Fibroblast of the conjunctiva (primary cell): ENCODE measurements around the gene IDS.
"Not testable (repeated sequence)": the region's sequence is repeated elsewhere in the genome, so short reads cannot be mapped to it uniquely, and the experiment has no call there.

Experiments used
- DNase-seq: peaks from one replicate; pipeline ENCODE4 v3.0.0-alpha.2; 2010; ENCODE audit warnings: low read depth

The IDS gene

GRCh38 chrX:149504915-149505651 lies at the start of gene IDS:
Gene IDS (minus strand): TSS chrX:149505306. CDS start chrX:149505137, 169 bp downstream.
- DNase-seq: peak; percentile 66

- DNase-seq: not testable (repeated sequence)
These were observed 46.8 kb upstream of the IDS start for GRCh38 chrX:149551939-149552248.

DNA sequence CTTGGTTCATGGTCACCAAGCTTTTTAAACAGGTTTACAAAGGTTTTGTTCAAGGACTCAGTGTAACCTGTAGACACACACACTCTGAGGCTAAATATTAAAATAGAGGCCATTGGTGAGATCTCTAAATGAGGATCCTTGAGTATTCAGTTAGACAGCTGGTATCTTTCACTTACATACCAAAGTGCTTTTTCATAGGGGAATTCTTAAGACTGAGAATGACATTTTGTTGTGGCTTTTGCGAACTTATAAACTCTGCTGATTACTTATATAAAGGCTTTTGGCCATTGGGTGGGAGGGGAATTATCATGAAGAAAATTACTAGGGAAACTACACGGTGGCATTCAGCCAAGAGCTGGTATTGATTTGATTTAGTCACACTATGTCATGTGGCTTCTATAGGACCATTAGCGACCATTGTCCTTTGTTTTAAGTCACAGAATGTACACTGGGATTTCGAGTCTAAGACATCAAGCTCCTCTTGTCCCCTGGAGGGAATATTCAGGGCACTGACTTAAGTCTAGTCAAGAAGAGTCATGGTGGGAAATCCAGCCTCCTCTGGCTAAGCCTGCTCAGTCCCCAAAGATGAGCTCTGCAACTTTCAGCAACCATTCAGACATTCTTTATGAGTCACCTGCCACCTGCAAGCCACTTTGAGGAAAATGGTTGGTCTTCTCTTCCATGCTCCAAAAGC lies 46.3 kb upstream of the IDS start:
- not testable (repeated sequence) for DNase-seq

- DNase-seq: not testable (repeated sequence)
These were observed 45.3 kb upstream of the IDS start for GRCh38 chrX:149550454-149550853.

DNA sequence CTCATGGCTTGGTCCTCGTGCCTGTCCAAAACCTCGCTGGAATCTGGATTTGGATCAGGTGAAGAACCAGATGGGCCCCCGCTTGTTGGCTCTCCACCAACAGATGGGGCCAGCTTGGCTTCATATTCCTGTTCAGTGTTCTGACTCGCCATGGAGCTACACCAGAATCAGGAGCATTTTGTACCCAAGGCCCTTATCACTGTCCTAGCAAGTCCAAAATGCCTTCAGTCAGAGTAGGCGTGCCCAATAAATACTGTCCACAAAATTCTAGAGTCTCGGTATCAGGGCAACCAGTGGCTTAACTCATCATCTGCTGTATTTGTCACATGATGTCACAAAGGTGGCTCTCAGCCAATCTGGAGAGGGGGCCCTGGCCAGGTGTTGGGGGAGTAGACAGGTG lies 44.6 kb upstream of the IDS start, which contains the start of gene HSFX3:
HSFX3 (minus strand) TSS at position 224 of the 400 bp plus-strand sequence; CDS start at position 152, 72 bp downstream.
- not testable (repeated sequence) for DNase-seq

DNA sequence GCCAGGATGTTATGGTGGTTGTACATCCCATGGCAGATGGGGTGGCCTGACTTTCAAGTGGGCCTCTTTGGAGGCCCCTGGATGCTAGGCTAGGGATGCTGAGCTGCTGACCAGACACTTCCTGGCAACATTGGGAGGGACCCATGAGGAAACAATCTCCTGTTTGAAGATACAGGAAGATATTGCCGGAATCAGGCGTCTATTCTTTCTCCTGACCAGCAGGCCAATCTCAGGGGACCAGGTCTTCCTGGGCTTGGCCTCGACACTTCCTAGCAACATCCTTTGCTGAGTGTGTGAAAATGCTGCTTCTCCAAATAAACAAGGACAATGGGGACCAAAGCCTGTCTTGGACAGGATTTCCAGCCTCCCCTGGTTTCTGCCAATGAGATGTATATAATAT lies 42.7 kb upstream of the IDS start:
- not testable (repeated sequence) for DNase-seq

GRCh38 chrX:149546962-149547361 lies 41.9 kb upstream of the IDS start:
- DNase-seq: not testable (repeated sequence)

DNA sequence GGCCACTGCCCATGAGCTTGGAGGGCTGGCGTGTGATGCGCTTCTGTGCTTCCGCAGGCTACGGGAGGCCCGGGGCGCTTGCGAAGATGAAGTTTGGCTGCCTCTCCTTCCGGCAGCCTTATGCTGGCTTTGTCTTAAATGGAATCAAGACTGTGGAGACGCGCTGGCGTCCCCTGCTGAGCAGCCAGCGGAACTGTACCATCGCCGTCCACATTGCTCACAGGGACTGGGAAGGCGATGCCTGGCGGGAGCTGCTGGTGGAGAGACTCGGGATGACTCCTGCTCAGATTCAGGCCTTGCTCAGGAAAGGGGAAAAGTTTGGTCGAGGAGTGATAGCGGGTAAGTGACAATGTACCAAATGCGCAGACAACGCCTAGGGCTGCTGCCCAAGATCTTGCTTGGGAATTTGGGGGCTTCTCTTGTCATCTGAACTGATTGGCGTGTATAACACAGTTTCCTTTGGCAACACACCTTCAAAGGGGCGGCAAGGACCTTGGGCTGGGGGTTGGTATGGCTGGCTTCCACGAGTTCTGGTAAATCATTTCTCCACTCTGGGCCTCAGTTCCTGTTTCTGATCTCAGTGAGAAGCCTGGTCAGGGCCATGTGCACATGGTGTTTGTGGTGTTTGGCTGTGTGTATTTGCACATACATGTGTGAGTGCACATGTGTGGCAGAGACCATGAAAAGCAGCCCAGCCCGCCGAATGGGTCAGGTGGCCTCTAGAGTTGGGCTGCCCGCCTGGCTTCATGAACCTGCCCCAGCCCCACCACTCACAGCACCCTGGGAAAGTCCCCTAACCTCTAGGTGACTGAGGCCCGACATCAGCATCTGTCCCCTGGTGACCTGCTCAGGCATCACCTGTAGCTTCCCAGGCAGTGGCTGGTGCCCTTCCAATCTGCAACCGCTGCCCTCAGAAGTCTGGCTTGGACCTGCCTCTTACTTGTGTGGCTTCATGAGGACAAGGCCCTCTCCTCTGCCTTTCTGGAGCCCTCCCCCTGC lies 40.7 kb upstream of the IDS start:
- not testable (repeated sequence) for DNase-seq

DNA sequence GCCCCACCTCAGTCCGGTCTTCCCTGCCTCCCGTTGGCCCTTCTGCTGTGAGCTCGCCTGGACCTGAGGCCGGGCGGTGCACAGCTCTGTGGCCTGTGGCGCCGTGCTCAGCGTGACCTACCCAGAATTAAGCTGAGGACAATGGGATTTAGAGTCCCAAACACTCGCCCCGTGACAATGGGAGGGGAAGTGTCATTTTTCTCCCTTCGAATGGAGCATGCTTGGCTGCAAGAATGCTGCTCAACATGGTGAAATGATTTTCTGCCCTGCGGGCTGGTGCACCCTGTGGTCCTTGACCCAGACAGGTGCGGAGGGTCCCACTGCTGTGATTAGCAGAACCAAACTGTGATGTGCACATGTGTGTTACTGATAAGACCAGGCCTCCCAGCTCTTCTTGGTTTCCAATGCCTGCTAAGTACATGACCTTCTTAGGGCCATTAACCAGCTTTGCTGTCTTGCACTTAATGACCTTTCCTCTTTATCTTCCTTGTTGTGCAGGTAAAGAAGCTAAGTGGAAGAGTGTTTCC lies 36.5 kb upstream of the IDS start:
- no peak for DNase-seq

DNA sequence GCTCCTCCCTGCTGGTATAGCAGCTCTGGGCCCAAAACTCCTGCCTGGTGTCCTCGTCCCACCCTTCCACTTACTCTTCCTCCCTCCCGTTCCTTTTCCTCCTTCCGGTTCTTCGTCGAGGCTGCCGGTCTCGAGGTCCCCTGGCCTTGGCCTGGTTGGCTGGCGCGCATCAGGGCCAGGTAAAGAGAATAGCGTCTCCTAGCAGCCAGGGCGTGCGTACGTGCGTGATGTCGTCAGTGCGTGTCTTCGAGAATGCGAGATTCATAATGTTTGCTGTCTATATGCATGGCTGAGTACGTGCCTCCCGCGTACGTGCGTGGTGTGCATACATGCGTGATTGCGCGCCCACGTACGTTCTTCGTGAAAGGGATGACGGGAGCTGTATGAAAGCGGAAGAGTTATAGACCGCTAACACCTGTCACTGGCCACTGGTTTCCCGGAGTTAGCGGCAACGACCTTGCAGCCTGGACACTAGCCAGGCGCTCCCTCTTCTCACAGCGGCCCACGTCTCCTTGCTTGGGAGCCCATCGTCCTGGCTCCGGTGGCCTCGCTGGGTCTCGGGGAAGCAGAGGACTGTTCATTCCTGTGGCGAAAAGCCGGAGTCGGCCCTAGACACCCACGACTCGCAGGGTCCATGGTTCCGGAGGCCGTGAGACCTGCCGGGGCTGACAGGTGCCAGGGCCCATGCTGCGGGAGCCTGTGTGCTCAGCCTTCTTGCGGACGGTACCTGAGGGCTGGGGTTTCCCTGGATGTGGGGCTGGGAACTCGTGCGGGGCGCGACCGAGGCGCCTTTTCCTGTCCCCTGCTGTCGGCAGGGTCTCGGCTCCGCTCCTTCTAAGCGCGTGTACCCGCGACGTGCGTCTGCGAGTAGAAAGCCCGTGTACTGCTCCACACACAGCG lies 35.8 kb upstream of the IDS start, which contains the start of gene EOLA1:
EOLA1 (plus strand) TSS at position 392 of the 900 bp plus-strand sequence. CDS start 4,619 bp downstream, outside the sequence.
- peak; percentile 93 for DNase-seq

DNA sequence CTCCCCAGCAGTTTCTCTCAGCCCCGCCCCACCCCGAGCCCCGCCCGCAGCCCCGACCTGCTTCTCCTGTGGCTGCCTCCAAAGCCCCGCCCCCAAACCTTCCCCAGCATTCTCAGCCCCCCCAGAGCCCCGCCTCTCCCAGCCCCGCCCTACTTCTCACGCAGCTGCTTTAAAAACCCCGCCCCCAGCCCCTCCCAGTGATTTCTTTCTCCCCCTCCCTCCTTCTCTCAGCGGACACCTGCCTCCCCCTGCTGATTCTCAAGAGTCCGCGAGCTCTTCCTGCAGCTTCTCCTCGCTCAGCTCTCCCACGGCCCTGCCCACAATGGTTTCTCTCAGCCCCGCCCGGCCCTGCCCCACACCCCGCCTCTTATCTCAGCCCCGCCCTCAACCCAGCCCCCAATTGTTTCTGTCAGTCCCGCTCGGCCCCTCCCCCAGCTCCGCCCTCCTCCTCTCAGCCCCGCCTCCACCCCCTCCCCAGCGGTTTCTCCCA lies 35.1 kb upstream of the IDS start:
- peak; percentile 83 for DNase-seq

DNA sequence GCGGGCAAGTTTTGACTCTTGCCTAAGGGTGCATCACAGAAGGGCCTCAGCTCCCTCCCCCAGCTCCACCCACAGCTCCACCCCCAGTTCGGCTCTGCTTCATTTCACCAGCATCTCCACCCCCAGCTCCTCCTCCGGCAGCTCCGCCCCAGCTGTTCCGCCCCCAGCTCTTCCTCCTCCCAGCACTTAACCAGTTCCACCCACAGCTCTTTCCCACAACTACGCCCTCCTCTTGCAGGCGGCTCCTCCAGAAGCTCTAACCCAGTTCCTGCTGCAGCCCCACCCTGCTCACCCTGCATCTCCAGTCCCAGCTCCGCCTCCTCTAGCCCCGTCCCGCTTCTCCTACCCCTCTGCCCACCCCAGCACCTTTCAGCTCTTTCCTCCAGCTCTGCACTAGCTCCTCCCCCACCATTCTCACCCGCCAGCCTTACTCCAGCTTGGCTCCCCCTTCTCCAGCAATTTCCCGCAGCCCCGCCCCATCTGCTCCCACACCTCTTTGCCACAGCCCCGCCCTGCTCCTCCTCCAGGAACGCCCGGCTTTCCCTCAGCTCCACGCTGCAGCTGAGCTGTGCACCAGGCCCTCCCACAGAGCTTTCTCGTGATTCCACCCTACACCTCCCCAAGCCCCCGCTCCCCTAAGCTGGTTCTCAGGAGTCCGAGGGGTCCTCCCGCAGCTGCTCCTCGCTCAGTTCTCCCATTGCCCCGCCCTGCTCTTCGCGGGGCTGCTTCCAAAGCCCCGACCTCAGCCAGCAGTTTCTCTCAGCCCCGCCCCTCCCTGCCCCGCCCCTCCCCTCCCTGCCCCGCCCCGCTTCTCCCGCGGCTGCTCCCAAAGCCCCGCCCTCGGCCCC lies 34.4 kb upstream of the IDS start:
- DNase-seq: peak; percentile 90

DNA sequence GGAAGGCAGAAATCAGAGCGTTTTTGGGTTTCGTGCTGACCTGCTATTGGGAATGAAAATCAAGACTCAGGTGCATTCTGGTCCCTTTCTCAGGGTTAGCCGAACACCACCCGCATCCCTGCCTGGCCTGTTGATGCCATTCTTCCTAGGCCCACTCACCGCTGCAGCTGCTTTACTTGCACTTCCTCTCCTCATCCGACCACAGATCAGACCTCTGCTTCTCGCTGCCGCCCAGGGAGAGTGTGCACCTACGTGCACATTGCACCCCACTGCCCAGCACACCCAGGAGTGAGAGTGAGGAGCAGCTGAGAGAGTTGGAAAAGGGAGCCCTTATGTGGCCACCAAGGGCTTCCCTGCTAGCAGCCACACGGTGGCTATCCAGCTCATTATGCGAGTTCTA lies 32.4 kb upstream of the IDS start:
- DNase-seq: not testable (repeated sequence)

GRCh38 chrX:149534926-149535602 lies 30.0 kb upstream of the IDS start:
- not testable (repeated sequence) for DNase-seq

DNA sequence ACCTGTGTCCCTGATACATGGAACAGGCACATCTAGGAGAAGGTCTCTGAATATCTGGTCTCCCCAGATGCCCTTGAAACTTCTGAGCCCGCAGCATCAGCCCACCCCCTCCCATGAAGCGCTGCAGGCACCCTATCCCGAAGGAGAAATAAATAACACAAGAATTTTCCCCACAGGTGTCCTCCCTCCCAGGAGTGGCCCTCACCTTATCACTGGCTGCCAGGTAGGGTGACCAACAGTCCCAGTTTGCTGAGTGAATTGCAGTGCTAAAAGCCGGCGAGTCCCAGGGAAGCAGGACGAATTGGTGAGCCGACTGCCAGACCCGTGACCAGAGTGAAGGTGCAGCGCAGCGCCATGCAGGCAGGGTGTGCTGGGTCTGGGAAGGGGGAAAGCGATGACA lies 28.9 kb upstream of the IDS start:
- not testable (repeated sequence) for DNase-seq

DNA sequence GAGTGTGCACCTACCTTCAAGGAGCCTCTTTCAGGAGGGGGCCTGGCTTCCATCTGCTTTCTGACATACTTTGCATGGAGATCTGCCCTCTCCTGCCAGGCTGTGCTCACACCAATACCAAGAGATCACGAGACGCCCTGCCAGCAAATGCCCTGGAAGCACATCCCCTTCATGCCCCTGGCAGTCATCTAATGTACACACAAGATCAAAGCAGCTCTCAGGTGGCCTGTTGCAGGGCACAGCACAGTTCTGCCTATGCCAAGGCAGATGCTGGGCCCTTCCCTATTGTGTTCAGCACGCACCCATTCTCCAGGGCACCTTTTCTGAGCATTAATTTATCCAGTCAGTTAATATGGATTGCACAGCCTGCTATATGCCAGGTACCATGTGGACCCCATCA lies 27.8 kb upstream of the IDS start:
- DNase-seq: not testable (repeated sequence)

DNA sequence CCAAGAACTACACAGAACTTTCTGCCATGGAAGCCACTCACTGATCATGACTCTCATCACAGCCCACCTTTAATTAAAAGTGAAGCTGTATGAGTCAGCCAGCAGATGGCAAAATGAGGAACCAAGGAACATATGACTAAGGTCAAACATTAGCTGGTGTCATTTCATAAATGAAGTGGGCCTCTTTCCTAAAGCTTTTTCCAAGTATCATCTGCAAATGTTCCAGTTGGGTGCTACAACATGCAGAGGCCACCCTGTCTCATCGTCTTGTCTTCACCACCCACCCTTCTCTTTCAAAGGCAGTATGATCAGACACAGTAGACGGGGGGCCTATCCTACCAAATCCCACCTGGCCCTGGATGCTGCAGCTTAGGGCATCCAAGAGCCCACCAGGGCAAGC lies 26.5 kb upstream of the IDS start:
- DNase-seq: no peak

DNA sequence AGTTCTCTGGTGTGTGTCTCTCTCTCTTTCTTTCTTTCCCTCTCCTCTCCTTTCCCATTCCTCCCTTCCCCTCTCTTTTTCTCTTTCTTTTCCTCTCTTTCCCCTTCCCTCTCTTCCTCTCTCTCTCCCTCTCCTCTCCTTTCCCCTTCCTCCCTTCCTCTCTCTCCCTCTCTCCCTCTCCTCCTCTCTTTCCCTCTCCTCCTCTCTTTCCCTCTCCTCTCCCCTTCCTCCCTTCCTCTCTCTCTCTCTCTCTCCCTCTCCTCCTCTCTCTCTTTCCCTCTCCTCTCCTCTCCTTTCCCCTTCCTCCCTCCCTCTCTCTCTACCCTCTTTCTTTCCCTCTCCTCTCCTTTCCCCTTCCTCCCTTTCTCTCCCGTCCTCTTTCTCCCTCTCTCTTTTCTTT lies 23.3 kb upstream of the IDS start:
- DNase-seq: no peak

- DNase-seq: no peak
These were observed 22.6 kb upstream of the IDS start for GRCh38 chrX:149527705-149528104.
